GM12892 (cell line): Measurements from ENCODE around the gene SLC6A3.

ENCODE experiments used
- POLR2A ChIP-seq: IDR thresholded peaks from 2 replicates; pipeline ENCODE4 v1.6.1; 2011; ENCODE audit warnings: low read depth, low read length, control low read depth
- POLR2AphosphoS5 ChIP-seq: IDR thresholded peaks from 2 replicates; pipeline ENCODE4 v1.6.1; 2011; ENCODE audit warnings: low read depth, low read length, control low read depth
- TAF1 ChIP-seq: IDR thresholded peaks from 2 replicates; pipeline ENCODE4 v1.6.1; 2011; ENCODE audit warnings: low read depth, mild to moderate bottlenecking, control low read depth, low read length, borderline replicate concordance

DNA sequence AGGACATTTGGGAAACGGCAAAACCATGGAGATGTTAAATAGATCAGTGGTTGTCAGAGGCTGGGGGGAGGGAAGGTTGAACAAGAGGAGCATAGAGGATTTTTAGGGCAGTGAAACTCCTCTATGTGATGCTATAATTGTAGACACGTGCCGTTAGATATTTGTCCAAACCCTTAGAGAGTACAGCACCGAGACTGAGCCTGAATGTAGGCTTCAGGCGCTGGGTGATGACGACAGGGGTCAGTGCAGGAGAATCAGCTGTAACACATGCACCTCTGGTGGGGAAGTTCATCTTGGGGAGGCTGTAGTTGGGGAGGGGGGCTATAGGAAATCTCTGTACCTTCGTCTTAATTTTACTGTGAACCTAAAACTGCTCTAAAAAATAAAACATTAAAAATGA lies 78.1 kb downstream of the SLC6A3 start:
- TF ChIP-seq TAF1: no peak
- no peak for TF ChIP-seq POLR2A
- TF ChIP-seq POLR2AphosphoS5: no peak
